Mucosa of descending colon (tissue), 3 donors: Measurements from ENCODE around the gene SLC16A8. TPM values are rescaled to one million over a fixed set of nuclear protein-coding genes. Genes with fewer than 3 reads are reported as not detected.

ENCODE experiments used
- ATAC-seq: fragments of 200-7000 bp; cut with Tn5 transposase; one replicate; pipeline ENCODE4 v1.9.1; 2020; ENCODE audit warnings: mild to moderate bottlenecking, moderate library complexity
- DNase-seq, 3 donors: peaks; one replicate each; pipeline ENCODE4 v3.0.0-alpha.2; 2020
- H3K36me3 ChIP-seq: fragments of 200-600 bp; one replicate; pipeline ENCODE4 v1.8.0; 2021; ENCODE audit warnings: low read depth, mild to moderate bottlenecking
- H3K4me1 ChIP-seq: fragments of 200-600 bp; one replicate; pipeline ENCODE4 v1.8.0; 2021; ENCODE audit warnings: low read depth, mild to moderate bottlenecking
- H3K4me3 ChIP-seq: fragments of 200-600 bp; one replicate; pipeline ENCODE4 v1.8.0; 2021; ENCODE audit warnings: mild to moderate bottlenecking
- H3K9me3 ChIP-seq: fragments of 200-600 bp; one replicate; pipeline ENCODE4 v1.8.0; 2021; ENCODE audit warnings: mild to moderate bottlenecking
- CTCF ChIP-seq: fragments of 200-600 bp; IDR thresholded peaks from one replicate; pipeline ENCODE4 v1.8.0; 2022; ENCODE audit warnings: antibody characterized with exemption, mild to moderate bottlenecking
- intact Hi-C, 2 donors: fragments of 100-400 bp; cut with DNase I in 1 of 2; cut with micrococcal nuclease in 1 of 2; formaldehyde crosslinking; loops; one replicate each; pipeline versions ENCODE4 v1.11.0 to v1.11.1; 2022; cut with DNase I, micrococcal nuclease
- total RNA-seq, 3 donors: library from RNA; stranded (reverse); fragmentation: NEBNext Ultra II Directional in 2 of 3; extraction: Animal tissue kit (Norgen Biotek cat#: 25700) in 2 of 3; gene quantifications; one replicate each; pipeline versions ENCODE4 v1.2.1 to v1.2.4, GENCODE V29; 2021 to 2023
- donor health status: DM: no; HTN: no; CAD: no; lungs with moderate emphysema.
- donor health status: DM: no; HTN: no; CAD: no.
- donor health status: DM: no; HTN: yes; CAD: no.

SLC16A8 gene
- total RNA-seq, 3 donors from 2014 or later: not detected

- H3K9me3 ChIP-seq: no peaks in the 10 kb centered on the region
- intact Hi-C loops: no loop called here
- no peak overlapping the region for H3K4me3 ChIP-seq
- DNase-seq: peak in 2 of 3 donors; percentile 64 to 68
- TF ChIP-seq CTCF: no peak
- peak; percentile 93 for ATAC-seq
- H3K36me3 ChIP-seq: no peaks in the 10 kb centered on the region
- peaks cover 14% of the 10 kb centered on the region for H3K4me1 ChIP-seq
Observed at GRCh38 chr22:38030311-38031133, 53.5 kb downstream of the SLC16A8 start.

- no peak for TF ChIP-seq CTCF
- ATAC-seq (no peak), DNase-seq (no peak)
- Histone ChIP-seq H3K36me3 (no peaks in the 10 kb centered on the region), H3K4me3 (no peak overlapping the region), H3K4me1 (peaks cover 14% of the 10 kb centered on the region), H3K9me3 (no peaks in the 10 kb centered on the region)
- intact Hi-C loops: no loop called here
Observed at GRCh38 chr22:38029901-38030300, 54.1 kb downstream of the SLC16A8 start.

- intact Hi-C loops: no loop called here
- no peak for TF ChIP-seq CTCF
- Histone ChIP-seq H3K36me3 (no peaks in the 10 kb centered on the region), H3K4me1 (peaks cover 12% of the 10 kb centered on the region), H3K9me3 (no peaks in the 10 kb centered on the region), H3K4me3 (no peak overlapping the region)
- DNase-seq: no peak
- ATAC-seq: no peak
Observed at GRCh38 chr22:38029370-38029769, 54.6 kb downstream of the SLC16A8 start.

GRCh38 chr22:38028344-38029130 is 55.4 kb downstream of the SLC16A8 start:
- intact Hi-C loops: no loop called here
- H3K4me1 ChIP-seq: peaks cover 4% of the 10 kb centered on the region
- no peak overlapping the region for H3K4me3 ChIP-seq
- no peak for TF ChIP-seq CTCF
- H3K36me3 ChIP-seq: no peaks in the 10 kb centered on the region
- DNase-seq: no peak
- no peaks in the 10 kb centered on the region for H3K9me3 ChIP-seq
- no peak for ATAC-seq

Other genes with a start within 250 kb of the SLC16A8 start
- 10 to 100 TPM; 18.2 to 36.7 (median 28.1) TPM for gene ANKRD54, start 239.8 kb downstream of the SLC16A8 start, total RNA-seq
- 100 to 1,000 TPM; 365 to 477 (median 414) TPM for gene EIF3L, start 234.8 kb downstream of the SLC16A8 start, total RNA-seq
- 100 to 1,000 TPM in 1 of 3 donors, 10 to 100 TPM in 2; 26.1 to 100 (median 28.6) TPM for gene MICALL1, start 177.9 kb downstream of the SLC16A8 start, total RNA-seq
- not detected for gene C22orf23, start 130.6 kb downstream of the SLC16A8 start, total RNA-seq
- 10 to 100 TPM; 54.4 to 69.3 (median 61.3) TPM for gene POLR2F, start 130.5 kb downstream of the SLC16A8 start, total RNA-seq
- gene SOX10, start 99.6 kb downstream of the SLC16A8 start, total RNA-seq: 10 to 100 TPM in 1 of 3 donors, 1 to 10 TPM in 1, under 1 TPM in 1; 0.46 to 21.2 (median 1.7) TPM
- 10 to 100 TPM; 30.9 to 40.7 (median 37.9) TPM for gene PICK1, start 26.8 kb downstream of the SLC16A8 start, total RNA-seq
- 10 to 100 TPM; 33.9 to 92.3 (median 63.7) TPM for gene BAIAP2L2, start 26.5 kb upstream of the SLC16A8 start, total RNA-seq
- 10 to 100 TPM; 28.5 to 38.7 (median 35.9) TPM for gene PLA2G6, start 97.6 kb upstream of the SLC16A8 start, total RNA-seq
- 10 to 100 TPM; 16.7 to 26.5 (median 25.6) TPM for gene MAFF, start 117.8 kb upstream of the SLC16A8 start, total RNA-seq
- 10 to 100 TPM; 35.9 to 63.1 (median 38.2) TPM for gene TMEM184B, start 188.8 kb upstream of the SLC16A8 start, total RNA-seq
- gene CSNK1E, start 233.2 kb upstream of the SLC16A8 start, total RNA-seq: 100 to 1,000 TPM in 1 of 3 donors, 10 to 100 TPM in 2; 87.8 to 100 (median 89.8) TPM